Stimulated activated CD8-positive, alpha-beta memory T cell treated with anti-CD3 and anti-CD28 coated beads, Interleukin-15, amount 100 ng/mL, for 24 hours (primary cell): ENCODE measurements around the gene OR10A3.
"Not testable (repeated sequence)": the region's sequence is repeated elsewhere in the genome, so short reads cannot be mapped to it uniquely, and the experiment has no call there.

Experiments used
- DNase-seq: peaks from one replicate; pipeline ENCODE4 v3.0.0-alpha.2; 2020; ENCODE audit warnings: low read depth

Gene OR10A3, protein sequence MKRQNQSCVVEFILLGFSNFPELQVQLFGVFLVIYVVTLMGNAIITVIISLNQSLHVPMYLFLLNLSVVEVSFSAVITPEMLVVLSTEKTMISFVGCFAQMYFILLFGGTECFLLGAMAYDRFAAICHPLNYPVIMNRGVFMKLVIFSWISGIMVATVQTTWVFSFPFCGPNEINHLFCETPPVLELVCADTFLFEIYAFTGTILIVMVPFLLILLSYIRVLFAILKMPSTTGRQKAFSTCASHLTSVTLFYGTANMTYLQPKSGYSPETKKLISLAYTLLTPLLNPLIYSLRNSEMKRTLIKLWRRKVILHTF

DNA sequence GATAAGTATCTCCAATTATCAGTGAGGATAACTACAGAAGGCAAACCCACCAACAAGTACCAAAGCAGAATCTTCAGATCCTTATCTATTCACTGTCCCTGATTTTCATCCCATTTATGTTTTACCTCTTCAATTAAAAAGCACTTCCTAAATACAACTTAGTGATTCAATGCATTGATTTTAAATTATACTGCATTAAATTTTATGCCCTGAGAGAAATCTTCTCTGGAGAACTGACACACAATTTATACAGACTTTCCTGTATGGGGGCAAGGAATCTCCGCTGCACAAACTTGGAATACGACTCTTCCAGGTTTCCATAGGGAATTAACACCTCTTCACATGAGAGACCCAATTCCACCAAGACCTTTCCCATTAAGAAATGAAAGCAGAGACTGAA is at the start of gene OR10A3:
OR10A3 (minus strand) TSS at position 101 of the 400 bp plus-strand sequence. CDS start 2,188 bp downstream, outside the sequence.
- DNase-seq, result no peak

DNA sequence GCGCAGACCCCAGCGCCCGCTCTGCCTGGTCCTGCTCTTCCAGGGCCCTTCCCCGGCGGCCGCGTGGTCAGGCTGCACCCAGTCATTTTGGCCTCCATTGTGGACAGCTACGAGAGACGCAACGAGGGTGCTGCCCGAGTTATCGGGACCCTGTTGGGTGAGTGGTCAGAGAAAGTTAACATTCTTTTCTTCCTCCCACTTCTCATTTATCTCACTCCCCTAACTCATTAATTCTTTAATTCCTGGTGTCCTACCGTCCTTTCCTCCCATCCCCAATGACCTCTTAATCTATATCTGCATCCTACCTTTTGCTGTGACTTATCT is 46.0 kb upstream of the OR10A3 start:
- not testable (repeated sequence) for DNase-seq

DNA sequence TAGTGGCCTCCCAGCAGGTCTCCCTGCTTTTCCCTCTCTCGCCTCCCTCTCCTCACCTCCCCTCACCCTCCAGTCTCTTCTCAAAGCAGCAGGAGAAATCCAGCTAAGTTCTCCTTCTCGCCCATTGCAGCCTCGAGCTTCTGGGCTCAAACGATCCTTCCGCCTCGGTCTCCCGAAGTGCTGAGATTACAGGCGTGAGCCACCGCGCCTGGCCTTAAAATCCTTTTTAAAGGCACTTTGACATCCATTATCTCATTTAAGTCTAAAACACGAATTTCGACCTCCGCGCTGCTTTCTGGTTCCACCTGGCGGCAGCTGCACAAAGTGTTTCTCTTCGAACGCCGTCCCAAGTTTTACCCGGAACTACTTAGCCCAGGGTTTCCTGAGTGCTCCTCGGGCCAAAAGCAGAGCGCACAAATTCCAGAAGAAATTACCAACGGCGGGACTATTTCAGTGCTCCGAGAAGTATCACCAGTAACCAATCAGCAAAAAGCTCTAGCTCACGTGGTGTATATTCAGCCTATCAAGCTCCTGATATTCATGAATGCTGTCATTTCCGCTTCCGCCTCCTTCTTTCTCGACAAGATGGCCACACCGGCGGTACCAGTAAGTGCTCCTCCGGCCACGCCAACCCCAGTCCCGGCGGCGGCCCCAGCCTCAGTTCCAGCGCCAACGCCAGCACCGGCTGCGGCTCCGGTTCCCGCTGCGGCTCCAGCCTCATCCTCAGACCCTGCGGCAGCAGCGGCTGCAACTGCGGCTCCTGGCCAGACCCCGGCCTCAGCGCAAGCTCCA is 45.5 kb upstream of the OR10A3 start, which contains the start of gene EIF3F:
EIF3F (plus strand) TSS at position 570 of the 792 bp plus-strand sequence; CDS start at position 586, 16 bp downstream.
- DNase-seq, result peak; percentile 54

DNA sequence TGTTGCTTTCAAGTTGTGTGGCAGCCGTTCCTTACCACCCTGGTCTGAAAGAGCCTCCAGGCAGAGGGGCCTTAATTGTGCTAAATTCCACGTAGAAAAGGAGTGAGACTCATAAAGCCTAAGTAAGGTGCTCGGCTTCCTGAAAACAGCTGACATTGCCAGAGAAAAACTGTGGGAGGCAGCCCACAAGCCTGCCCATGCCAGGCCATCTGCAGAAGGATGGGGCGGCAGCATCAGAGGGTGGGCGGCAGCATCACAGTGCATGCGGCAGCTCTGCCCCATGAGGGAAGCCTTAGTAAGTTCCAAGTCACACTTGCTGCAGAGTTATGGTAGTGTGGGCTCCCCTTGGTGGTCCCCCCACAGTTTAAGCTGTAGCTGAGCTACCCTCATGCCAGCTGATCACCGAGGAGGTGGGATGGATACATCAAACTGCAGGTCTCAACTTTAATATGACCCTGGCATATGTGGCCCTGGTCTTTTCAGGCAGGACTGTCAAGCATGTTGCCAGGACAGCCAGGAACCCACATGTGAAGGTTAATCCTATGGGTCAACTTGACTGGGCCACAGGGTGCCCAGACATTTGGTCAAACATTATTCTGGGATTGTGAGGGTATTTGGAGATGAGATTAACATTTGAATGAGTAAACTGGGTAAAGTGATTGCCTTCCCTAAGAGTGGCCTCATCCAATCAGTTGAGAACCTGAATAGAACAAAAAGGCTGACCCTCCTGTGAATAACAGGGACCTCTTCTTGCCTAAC is 42.5 kb upstream of the OR10A3 start:
- DNase-seq, result no peak

DNA sequence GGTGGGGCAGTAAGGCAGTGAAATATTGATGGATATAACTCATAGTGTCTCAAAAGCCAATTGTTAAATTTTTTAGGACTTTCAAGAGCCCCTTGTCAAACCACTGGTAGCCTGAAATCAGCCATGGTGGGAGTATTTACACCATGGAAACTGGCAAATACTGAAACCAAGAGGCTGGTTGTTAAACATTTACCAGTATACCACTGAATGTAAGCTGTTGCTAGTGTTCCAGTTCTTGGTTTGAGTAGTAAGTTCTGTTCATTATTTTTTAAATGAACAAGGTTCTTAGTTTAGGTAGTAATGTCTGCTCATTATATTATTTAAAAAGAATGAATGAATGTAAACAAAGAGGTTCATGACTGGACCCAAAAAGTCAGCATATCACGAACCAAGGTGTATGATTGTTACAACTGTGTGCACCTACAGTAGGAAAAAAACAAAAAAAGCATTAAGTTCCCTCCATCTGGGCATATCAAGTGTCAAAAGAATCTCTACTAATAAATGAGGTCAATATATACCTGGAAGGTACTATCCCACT is 41.1 kb upstream of the OR10A3 start:
- DNase-seq, result no peak

DNA sequence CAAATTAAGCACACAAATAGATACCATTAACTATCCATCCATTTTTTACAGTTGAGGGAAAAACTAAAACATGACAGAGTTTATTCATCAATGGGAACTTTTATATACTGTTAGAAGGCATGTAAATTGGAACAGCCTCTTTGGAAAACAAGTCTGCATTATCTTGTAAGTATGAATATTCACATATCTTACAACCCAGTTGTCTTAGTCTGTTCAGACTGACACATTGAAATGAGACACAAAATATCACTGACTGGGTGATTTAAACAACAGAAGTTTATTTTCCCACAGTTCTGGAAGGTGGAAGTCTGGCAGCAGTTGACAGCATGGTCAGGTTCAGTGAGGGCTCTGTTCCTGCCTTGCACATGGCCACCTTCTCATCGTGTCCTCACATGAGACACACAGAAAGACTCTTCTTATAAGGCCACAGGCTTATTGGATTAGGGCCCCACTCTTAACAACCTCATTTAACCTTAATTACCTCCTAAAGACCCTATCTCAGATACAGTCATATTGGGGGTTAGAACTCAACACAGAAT is 40.2 kb upstream of the OR10A3 start:
- no peak for DNase-seq

DNA sequence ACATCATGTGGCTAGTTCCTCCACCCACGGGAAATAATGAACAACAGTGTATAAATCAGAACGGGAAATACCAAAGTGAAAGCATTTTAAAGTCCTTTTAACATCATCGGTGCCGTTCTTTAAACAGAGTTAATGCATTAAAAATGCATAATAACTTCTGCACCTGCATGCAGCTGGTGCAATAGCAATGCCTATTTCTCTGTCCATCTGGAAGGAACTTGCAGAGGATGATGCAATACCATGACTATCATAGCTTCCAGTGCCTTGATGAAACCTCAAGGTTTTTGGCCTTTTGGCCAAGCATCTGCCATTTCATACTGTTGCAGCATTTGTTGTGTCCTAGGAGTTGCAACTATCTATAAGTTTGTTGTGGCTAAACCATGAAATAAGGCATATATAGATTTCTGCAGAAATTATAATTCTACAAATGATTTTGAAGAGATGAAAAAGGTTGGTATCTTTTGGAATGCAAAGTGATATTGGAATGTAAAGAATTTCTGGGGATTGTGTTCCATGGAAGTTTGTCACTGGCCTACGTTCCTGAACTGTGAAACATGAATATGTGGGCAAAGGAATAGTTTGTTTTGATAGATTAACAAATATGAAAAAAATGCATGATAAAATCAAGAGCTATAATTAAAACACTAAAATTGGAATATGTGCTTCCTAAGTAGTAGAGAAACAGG is 35.9 kb upstream of the OR10A3 start:
- DNase-seq, result no peak

DNA sequence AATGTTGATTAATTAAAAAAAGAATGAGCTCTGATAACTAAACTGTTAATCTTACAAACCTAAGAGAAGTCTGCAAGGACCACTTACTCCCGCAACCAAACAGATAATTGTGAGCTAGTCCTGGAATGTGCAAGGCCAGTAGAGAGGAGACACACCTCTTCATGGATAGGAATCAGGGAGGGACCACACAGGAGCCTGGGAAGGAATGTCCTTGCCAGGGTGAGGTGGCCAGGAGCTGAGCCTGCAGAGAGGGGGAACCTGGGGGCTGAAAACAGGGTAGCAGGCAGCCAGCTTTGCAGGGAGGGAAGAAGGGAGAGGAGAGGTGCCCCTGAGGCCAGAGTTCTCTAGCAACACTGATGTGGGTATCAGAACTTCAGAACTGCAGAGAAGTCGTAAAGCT is 33.2 kb upstream of the OR10A3 start:
- no peak for DNase-seq

DNA sequence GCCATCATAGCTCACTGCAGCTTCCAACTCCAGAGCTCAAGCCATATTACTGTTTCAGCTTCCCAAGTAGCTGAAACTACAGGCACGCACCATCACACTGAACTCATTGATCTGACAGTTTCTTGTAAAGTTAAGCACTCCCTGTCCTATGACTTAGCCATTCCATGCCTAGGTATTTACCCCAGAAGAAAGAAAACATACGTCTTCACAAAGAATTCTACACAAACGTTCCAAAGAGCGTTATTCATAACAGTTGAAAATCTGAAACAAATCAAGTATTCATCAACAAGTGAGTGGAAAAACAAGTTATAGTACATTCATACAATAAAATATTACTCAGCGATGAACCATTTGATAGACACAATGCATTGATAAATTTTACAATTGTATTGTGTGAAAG is 31.5 kb upstream of the OR10A3 start:
- DNase-seq, result no peak

DNA sequence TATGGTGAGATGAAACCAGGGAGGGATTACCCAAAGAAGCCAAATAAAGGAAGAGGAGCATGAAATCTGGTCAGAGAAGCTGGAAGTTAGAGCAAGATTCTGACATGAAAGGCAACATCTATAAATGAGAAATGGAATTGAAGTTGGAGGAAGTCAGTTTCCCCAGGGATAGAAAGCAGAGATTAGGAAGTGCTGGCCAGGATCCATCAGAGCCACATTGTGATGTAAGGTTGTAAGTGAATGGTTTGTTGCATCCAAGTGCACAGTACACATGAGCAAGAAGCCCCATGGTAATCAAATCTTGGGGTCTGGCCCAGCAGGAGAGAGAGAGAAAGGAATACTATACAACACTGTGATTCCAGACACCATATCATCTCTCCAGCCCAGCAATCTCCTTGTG is 30.3 kb upstream of the OR10A3 start:
- DNase-seq, result no peak

DNA sequence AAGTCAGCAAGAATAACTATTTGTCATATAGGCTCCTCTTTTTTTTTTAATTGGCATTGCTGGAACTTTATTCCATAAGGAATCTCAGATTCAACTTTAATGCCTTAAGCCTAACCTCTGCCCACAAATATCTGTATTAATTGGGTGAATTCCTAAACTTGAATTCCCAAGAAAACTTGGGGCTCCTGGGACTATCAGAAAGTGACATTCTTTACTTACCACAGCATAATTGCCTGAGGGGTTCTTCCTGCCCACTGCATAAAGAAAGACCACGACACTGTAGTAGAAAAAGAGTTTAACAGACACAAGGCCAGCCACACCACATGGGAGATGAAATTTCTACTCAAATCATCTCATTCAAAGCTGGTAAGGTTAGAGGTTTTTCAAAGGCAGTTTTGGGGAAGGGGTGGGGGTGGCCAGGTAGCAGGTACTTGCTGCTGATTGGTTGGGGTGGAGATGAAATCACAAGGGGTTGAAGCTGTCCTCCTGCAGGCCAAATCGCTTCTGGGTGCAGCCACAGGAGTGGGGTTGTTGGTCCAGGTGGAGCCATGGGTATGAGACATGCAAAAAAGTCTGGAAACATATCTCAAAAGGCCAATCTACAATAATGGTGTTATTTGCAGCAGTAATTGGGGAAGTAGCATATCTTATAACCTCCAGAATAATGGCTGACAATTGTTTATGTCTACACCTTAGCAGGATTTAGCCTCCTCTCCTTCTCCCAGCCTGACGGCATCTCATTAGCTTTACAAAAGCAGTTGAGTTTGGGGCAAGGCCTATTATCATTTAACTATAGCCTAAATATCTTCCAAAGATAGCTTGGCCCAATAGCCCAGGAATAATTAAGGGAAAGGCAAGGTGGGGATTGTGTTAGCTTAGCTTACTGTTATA is 28.5 kb upstream of the OR10A3 start:
- no peak for DNase-seq

DNA sequence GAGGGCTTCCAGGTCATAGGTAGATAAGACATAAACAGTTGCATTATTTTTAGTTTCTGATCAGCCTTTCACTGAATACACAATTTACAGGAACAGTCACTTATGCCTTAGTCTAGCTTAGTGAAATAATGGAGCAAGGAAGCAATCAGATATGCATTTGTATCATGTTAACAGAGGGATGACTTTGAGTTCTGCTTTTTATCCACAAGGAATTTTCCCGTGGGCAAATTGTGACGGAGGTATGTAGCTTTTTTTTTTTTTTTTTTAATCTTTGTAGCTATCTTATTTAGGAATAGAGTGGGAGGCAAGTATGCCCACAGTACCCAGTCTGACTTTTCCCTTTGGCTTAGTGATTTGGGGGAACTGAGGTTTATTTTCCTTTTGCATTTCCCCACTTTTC is 27.2 kb upstream of the OR10A3 start:
- DNase-seq, result no peak

DNA sequence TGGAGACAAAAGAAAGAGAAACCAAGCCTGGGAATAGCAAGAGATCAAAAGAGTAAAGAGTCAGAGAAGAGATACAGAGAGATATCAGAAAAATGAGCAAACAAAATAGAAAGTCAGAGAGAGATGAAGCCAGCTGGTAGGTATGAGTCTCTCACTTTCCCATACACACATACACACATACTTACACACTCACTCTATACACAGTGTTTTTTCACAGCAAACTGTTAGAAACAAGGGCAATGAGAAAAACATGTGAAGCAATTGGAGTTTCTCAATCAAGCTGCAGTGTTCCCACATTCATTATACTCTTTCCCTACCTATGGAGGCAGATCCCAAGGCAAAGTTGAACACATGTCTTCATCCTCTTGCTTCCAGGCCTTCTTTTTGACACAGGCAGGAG is 26.3 kb upstream of the OR10A3 start:
- no peak for DNase-seq

DNA sequence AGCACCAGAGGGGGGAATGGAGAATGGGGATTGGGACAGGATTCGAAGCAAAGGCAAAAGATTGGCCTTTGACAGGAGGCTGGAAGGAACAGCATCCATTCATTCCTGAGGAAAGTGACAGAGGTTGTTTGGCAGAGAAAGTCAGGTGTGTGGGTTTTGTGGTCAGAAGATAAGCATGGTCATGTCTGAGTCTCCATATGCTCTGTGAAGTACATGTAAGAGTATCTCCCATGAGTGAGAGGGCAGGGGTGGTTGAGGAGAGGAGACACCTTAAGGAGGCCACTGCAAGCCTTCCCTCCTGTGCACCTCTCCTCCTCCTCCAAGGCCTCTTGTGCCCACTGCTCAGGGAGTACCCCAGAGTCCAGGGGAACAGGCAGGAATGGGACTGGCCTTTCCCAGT is 25.6 kb upstream of the OR10A3 start:
- DNase-seq, result no peak

DNA sequence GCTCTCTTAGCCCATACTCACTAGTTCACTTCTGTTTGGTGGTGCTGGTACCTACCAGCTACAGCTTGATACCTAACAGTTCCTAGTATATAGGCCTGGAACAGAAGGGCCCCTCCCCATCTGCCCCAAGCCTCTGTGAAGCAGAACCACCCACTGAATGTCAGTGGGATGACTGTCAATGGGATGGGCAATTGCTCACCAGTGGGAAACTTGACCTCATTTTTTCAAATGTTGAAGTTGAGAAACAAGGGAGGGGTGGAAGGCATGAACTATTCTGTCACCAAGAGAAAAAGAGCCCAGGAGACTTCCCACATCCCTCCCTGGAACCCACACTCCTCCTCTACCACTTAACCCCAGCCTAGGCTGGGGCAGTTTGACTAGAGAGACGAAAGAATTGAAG is 23.9 kb upstream of the OR10A3 start, which contains the start of gene NLRP10:
NLRP10 (minus strand) TSS at position 62 of the 400 bp plus-strand sequence. CDS start 1,952 bp downstream, outside the sequence.
- DNase-seq, result no peak

DNA sequence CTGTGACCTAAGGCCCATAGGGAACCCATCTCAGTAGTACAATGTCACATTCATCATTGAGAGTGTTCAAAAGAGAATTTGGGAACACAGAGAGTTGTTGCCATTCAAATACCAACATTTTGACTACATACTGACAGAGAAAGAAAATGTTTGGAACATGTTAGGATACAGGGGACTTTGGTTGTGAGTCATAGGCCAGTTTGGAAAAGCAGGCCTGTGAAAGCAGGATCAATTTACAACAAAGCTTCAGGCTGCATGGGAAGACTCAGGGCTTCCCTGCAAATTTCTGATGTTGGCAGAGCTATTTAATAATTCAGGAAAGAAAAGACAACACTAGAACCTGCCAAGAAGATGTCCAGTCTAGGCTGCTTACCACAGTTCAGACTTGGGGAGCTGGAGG is 23.4 kb upstream of the OR10A3 start:
- no peak for DNase-seq

DNA sequence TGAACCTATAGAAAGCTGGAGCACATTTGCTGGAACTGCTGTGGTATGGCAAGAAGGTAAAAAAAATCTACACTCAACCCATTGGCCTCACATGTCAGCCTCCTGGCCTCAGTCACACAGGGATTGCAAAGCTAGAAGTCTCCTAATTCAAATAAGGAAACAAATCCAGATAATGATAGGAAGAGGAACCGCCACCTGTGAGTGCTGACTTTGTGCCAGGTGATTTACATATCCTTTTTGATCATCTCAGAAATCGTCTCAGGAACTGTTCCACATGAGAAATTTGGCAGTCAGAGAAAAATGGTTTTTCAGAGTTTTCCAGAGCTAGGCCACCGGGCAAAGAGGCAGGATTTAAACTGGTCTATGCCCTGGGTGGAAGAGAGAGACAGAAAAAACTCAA is 22.8 kb upstream of the OR10A3 start:
- no peak for DNase-seq

DNA sequence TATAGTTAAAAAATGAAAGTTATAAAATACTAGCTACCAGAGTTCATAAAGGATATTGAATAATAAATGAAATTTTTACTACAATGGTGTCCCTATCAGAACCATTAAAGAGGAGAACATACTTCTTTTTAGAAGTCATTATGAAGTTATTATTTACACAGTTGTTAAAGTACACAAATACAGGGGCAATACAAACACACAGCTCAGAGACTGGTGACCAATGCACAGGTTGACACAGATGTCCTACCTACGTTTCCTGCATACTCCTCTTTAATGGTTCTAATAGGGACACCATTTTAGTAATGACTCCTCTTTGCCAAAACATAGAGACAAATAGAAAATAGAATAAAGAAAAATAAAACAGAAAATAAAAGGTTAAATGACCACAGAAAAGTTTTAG is 13.7 kb upstream of the OR10A3 start:
- DNase-seq, result no peak

DNA sequence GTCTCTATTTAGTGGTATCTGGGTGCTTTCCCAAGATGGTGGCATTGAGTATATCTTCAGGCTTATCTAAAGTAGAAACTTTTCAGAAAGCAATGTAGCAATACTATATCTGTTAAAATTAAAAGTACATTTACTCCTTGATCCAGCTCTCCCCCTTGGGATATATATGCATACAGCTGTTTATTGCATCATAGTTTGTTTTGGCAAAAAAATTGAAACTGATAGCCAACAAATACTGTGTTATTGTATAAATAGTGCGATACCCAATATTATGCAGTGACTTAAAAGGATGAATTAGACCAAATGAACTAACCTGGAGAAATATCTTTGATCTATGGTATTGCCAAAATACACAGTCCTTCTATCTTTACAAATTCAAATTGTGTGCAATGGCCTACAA is 8.4 kb upstream of the OR10A3 start:
- no peak for DNase-seq

DNA sequence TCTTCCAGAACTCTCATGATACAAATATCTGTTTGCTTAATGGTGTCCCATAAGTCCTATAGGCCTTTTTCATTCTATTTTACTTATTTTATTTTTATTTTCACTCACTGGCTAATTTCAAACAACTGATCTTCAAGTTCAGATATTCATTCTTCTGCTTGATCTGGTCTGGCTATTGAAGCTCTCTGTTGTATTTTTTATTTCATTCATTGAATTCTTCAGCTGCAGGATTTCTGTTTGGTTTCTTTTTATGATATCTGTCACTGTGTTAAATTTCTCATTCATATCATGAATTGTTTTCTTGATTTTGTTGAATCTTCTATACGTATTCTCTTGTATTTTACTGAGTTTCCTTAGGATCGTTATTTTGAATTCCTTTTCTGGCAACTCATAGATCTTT is 2.6 kb upstream of the OR10A3 start:
- DNase-seq, result no peak

DNA sequence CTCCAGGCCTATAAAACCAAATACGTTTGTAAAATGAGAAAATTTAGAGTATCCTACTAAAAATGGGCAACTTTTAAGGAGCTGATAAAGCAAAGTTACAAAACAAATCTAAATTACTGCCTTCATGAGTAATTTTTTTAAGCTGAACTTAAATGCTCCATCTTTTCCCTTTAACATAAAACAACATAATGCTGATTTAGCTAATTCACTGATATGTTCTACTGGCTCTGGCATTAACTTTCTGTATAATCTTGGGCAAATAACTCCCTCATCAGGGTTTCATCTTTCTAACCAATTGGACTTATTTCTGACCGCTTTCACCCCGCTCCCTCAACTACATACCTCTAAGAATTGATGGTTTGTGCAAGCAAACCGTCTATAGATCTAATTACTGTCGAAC is 362 bp downstream of the OR10A3 start:
- DNase-seq, result no peak
